HG03280 (cell line): ENCODE measurements around the gene HSPA8.
A peak's percentile ranks its signal among the peaks of the same experiment; 100 is the strongest.

ENCODE experiments used
- ATAC-seq: cut with Tn5 transposase; IDR thresholded peaks from one replicate; pipeline ENCODE4 v1.9.1; 2021; ENCODE audit warnings: mild to moderate bottlenecking, moderate library complexity; ENCODE audit not compliant: unreplicated experiment

HSPA8 gene

GRCh38 chr11:123051146-123051545 is 10.8 kb downstream of the HSPA8 start:
- ATAC-seq, result no peak

GRCh38 chr11:123047947-123048293 is 14.0 kb downstream of the HSPA8 start:
- ATAC-seq, result no peak

GRCh38 chr11:123047266-123047946 is 14.5 kb downstream of the HSPA8 start:
- ATAC-seq, result no peak

- ATAC-seq, result no peak
These were observed 15.3 kb downstream of the HSPA8 start for GRCh38 chr11:123046473-123047259.

GRCh38 chr11:123045101-123045500 is 16.8 kb downstream of the HSPA8 start:
- ATAC-seq, result no peak

GRCh38 chr11:123041185-123041584 is 20.8 kb downstream of the HSPA8 start:
- ATAC-seq, result no peak

GRCh38 chr11:123040111-123040432 is 21.9 kb downstream of the HSPA8 start:
- ATAC-seq, result no peak

- ATAC-seq, result no peak
These were observed 26.1 kb downstream of the HSPA8 start for GRCh38 chr11:123035831-123036230.

- ATAC-seq, result no peak
These were observed 27.3 kb downstream of the HSPA8 start for GRCh38 chr11:123034597-123034996.

GRCh38 chr11:123033895-123034294 is 28.0 kb downstream of the HSPA8 start:
- ATAC-seq, result no peak

- no peak for ATAC-seq
These were observed 31.4 kb downstream of the HSPA8 start for GRCh38 chr11:123030517-123030916.

GRCh38 chr11:123020968-123021367 is 41.0 kb downstream of the HSPA8 start:
- ATAC-seq, result peak; percentile 73

GRCh38 chr11:123018702-123019101 is 43.2 kb downstream of the HSPA8 start:
- no peak for ATAC-seq

GRCh38 chr11:123011510-123011909 is 50.4 kb downstream of the HSPA8 start:
- no peak for ATAC-seq
